SK-N-SH (cell line): ENCODE results near the gene OLFML3. TPM values are rescaled to one million over a fixed set of nuclear protein-coding genes. Genes with fewer than 3 reads are reported as not detected.

Experiments used
- CTCF ChIA-PET: fragments of 300-600, 350-600 bp; formaldehyde crosslinking; extraction: SDS; loops from one replicate; lab custom pipeline; 2021; lab: Yijun Ruan, JAX
- POLR2A ChIA-PET: fragments of 350-600 bp; sonication (Branson Sonifier 250); formaldehyde crosslinking; extraction: SDS; loops from one replicate; lab custom pipeline; 2020; ENCODE audit warnings: antibody characterized with exemption, inconsistent platforms; lab: Yijun Ruan, JAX
- DNase-seq: peaks from one replicate; pipeline ENCODE4 v3.0.0; 2012
- H2AFZ ChIP-seq: fragments of 200-600 bp; sonication (generic); 2 replicates; pipeline ENCODE4 v1.8.1; 2016; ENCODE audit warnings: antibody characterized with exemption, mild to moderate bottlenecking, low read depth
- H3F3A ChIP-seq: fragments of 200-600 bp; sonication (generic); replicated peaks from 2 replicates; pipeline ENCODE3; 2016; ENCODE audit warnings: antibody characterized with exemption, mild to moderate bottlenecking; ENCODE audit not compliant: insufficient read depth
- H3K27ac ChIP-seq, 2 experiments: fragments of 200-500 bp in 1 of 2; fragments of 200-600 bp in 1 of 2; sonication (Bioruptor generic) in 1 of 2; sonication (generic), shearing (Covaris generic) in 1 of 2; 2 replicates each; pipeline versions ENCODE4 v1.5.1 to v1.6.1; 2014 to 2016; ENCODE audit warnings: low read depth in 2 of 2, inconsistent platforms in 1 of 2, low read length in 1 of 2, mild to moderate bottlenecking in 1 of 2, mixed read lengths in 1 of 2
- H3K27me3 ChIP-seq: fragments of 200-600 bp; sonication (generic), shearing (Covaris generic); 2 replicates; pipeline ENCODE4 v1.6.1; 2016; ENCODE audit warnings: mixed run types; ENCODE audit not compliant: insufficient read depth
- H3K36me3 ChIP-seq, 2 experiments: fragments of 200-500 bp in 1 of 2; fragments of 200-600 bp in 1 of 2; sonication (Bioruptor generic) in 1 of 2; sonication (generic) in 1 of 2; replicated peaks in 1 of 2; 2 replicates each; pipeline versions ENCODE3 to v1.5.1; 2014 to 2016; ENCODE audit warnings: low read length in 1 of 2, mild to moderate bottlenecking in 1 of 2; ENCODE audit not compliant: insufficient read depth in 2 of 2, control insufficient read depth in 1 of 2
- H3K4me1 ChIP-seq, 2 experiments: fragments of 200-500 bp in 1 of 2; fragments of 200-600 bp in 1 of 2; sonication (Bioruptor generic) in 1 of 2; sonication (generic), shearing (Covaris generic) in 1 of 2; 2 replicates each; pipeline versions ENCODE4 v1.5.1 to v1.6.1; 2014 to 2016; ENCODE audit warnings: low read depth in 1 of 2, low read length in 1 of 2, mixed run types in 1 of 2; ENCODE audit not compliant: insufficient read depth in 2 of 2, control insufficient read depth in 1 of 2
- H3K4me2 ChIP-seq: fragments of 200-600 bp; sonication (generic), shearing (Covaris generic); 2 replicates; pipeline ENCODE4 v1.6.1; 2017; ENCODE audit warnings: mixed run types
- H3K4me3 ChIP-seq, 2 experiments: fragments of 200-500 bp in 1 of 2; fragments of 200-600 bp in 1 of 2; sonication (Bioruptor generic) in 1 of 2; sonication (generic), shearing (Covaris generic) in 1 of 2; 2 replicates each; pipeline versions ENCODE4 v1.5.1 to v1.8.1; 2014 to 2016; ENCODE audit warnings: low read depth in 2 of 2, inconsistent platforms in 1 of 2, low read length in 1 of 2, mild to moderate bottlenecking in 1 of 2, mixed read lengths in 1 of 2, moderate library complexity in 1 of 2
- H3K79me2 ChIP-seq: fragments of 200-600 bp; sonication (generic); 2 replicates; pipeline ENCODE4 v1.8.1; 2017; ENCODE audit warnings: mild to moderate bottlenecking; ENCODE audit not compliant: insufficient read depth
- H3K9ac ChIP-seq: fragments of 200-600 bp; sonication (generic); 2 replicates; pipeline ENCODE4 v1.6.1; 2017; ENCODE audit warnings: mixed run types
- H3K9me2 ChIP-seq: fragments of 200-600 bp; sonication (generic); 2 replicates; pipeline ENCODE4 v1.6.1; 2017; ENCODE audit warnings: mixed run types
- H3K9me3 ChIP-seq: fragments of 200-600 bp; sonication (generic); 2 replicates; pipeline ENCODE4 v1.6.1; 2017; ENCODE audit warnings: mixed run types, mild to moderate bottlenecking, moderate library complexity
- H4K20me1 ChIP-seq: fragments of 200-600 bp; sonication (generic); 2 replicates; pipeline ENCODE4 v1.6.1; 2017; ENCODE audit warnings: mild to moderate bottlenecking, mixed run types; ENCODE audit not compliant: insufficient read depth
- CHD2 ChIP-seq: fragments of 150-350 bp; IDR thresholded peaks from 2 replicates; pipeline ENCODE4 v1.6.1; 2018; ENCODE audit warnings: low read length; ENCODE audit not compliant: partially characterized antibody
- CTCF ChIP-seq: fragments of 200-600 bp; sonication (generic); IDR thresholded peaks from 2 replicates; pipeline ENCODE4 v1.6.1; 2017; ENCODE audit warnings: antibody characterized with exemption, mild to moderate bottlenecking, moderate library complexity
- EP300 ChIP-seq, 2 experiments: IDR thresholded peaks; 2 replicates each; pipeline versions ENCODE4 v1.4.0 to v1.6.1; 2012; ENCODE audit warnings: borderline replicate concordance in 1 of 2, low read depth in 1 of 2, low read length in 1 of 2
- FOSL2 ChIP-seq: IDR thresholded peaks from 2 replicates; pipeline ENCODE4 v1.4.0; 2012; ENCODE audit warnings: low read depth, mild to moderate bottlenecking, moderate library complexity, borderline replicate concordance
- GATA2 ChIP-seq: sonication (generic); formaldehyde crosslinking; IDR thresholded peaks from 2 replicates; pipeline ENCODE4 v1.5.0; 2020; ENCODE audit warnings: mild to moderate bottlenecking, missing genetic modification reagents
- MAX ChIP-seq: IDR thresholded peaks from 2 replicates; pipeline ENCODE4 v1.4.0; 2012; ENCODE audit warnings: low read depth
- MEF2A ChIP-seq: IDR thresholded peaks from 2 replicates; pipeline ENCODE4 v1.4.0; 2012; ENCODE audit warnings: low read depth, borderline replicate concordance
- MXI1 ChIP-seq: IDR thresholded peaks from 2 replicates; pipeline ENCODE4 v1.6.1; 2012; ENCODE audit warnings: mild to moderate bottlenecking, low read depth, low read length, improper control_type of control experiment
- NFIC ChIP-seq: IDR thresholded peaks from 2 replicates; pipeline ENCODE4 v1.4.0; 2012; ENCODE audit warnings: borderline replicate concordance
- NRF1 ChIP-seq: IDR thresholded peaks from 2 replicates; pipeline ENCODE4 v1.6.1; 2012; ENCODE audit warnings: low read depth, mild to moderate bottlenecking, low read length
- PBX3 ChIP-seq: IDR thresholded peaks from 2 replicates; pipeline ENCODE4; 2012
- POLR2AphosphoS5 ChIP-seq: IDR thresholded peaks from 2 replicates; pipeline ENCODE4 v1.6.1; 2012; ENCODE audit warnings: low read depth, low read length
- RCOR1 ChIP-seq: fragments of 150-350 bp; IDR thresholded peaks from 2 replicates; pipeline ENCODE4 v1.6.1; 2017; ENCODE audit warnings: antibody characterized with exemption, low read length
- REST ChIP-seq: IDR thresholded peaks from 2 replicates; pipeline ENCODE4 v1.6.1; 2012; ENCODE audit warnings: mild to moderate bottlenecking, low read depth, low read length, moderate library complexity
- RFX5 ChIP-seq: IDR thresholded peaks from 2 replicates; pipeline ENCODE4 v1.6.1; 2012; ENCODE audit warnings: mild to moderate bottlenecking, improper control_type of control experiment, low read length
- SIN3A ChIP-seq: IDR thresholded peaks from 2 replicates; pipeline ENCODE4 v1.6.1; 2012; ENCODE audit warnings: low read depth, mild to moderate bottlenecking, low read length, moderate library complexity, borderline replicate concordance
- SMC3 ChIP-seq: IDR thresholded peaks from 2 replicates; pipeline ENCODE4 v1.6.1; 2012; ENCODE audit warnings: low read depth, low read length, improper control_type of control experiment
- TCF12 ChIP-seq: IDR thresholded peaks from 2 replicates; pipeline ENCODE4 v1.4.0; 2012
- USF1 ChIP-seq: IDR thresholded peaks from 2 replicates; pipeline ENCODE4 v1.4.0; 2012; ENCODE audit warnings: low read depth, borderline replicate concordance
- YY1 ChIP-seq: IDR thresholded peaks from 2 replicates; pipeline ENCODE4 v1.4.0; 2012; ENCODE audit warnings: low read depth, mild to moderate bottlenecking
- ZBTB33 ChIP-seq: IDR thresholded peaks from 2 replicates; pipeline ENCODE4 v1.4.0; 2012; ENCODE audit warnings: low read depth, borderline replicate concordance
- WGBS: methylation state at CpG from one replicate; pipeline ENCODE4 v1.1.6; 2017; ENCODE audit warnings: low lambda C conversion rate; 5-methylcytosine and 5-hydroxymethylcytosine counted together
- polyA plus RNA-seq, 3 experiments: library from polyadenylated mRNA; depleted of rRNA; stranded (reverse); fragments of >200 nt; gene quantifications; 2 replicates each; pipeline ENCODE4 v1.2.3, GENCODE V29; 2012

OLFML3 gene
- 26.1 and 28.3 TPM in 2 replicates for polyA plus RNA-seq (2012; rRNA removed)
- polyA plus RNA-seq (2012; cell fraction: cytosol; rRNA removed), result 20.6 and 25.1 TPM in 2 replicates
- 13.4 and 19.7 TPM in 2 replicates for polyA plus RNA-seq (2012; cell fraction: nucleus; rRNA removed)

GRCh38 chr1:113978863-113979702 lies at the start of gene OLFML3:
Gene OLFML3, plus strand, starts transcription at chr1:113979474. Its CDS starts 43 bp downstream, at chr1:113979517.
- Histone ChIP-seq H3K9me2 (no peaks in the 10 kb centered on the region), H3K27ac (peak within 1 kb of the TSS; percentile 96), H2AFZ (peak within 1 kb of the TSS; percentile 75), H3K27me3 (no peaks in the 10 kb centered on the region), H3K9me3 (no peaks in the 10 kb centered on the region), H3K79me2 (no peaks in the 10 kb centered on the region), H3K4me2 (peak within 1 kb of the TSS; percentile 87), H3F3A (peaks cover 21% of the 10 kb centered on the region), H4K20me1 (no peaks in the 10 kb centered on the region), H3K9ac (peak within 1 kb of the TSS; percentile 62; the same call in 1 of the 2 replicates), H3K4me3 (peak within 1 kb of the TSS; percentile 37 to 58), H3K36me3 (peaks cover 11 to 12% of the 10 kb centered on the region in 2 experiments), H3K4me1 (peaks cover 37 to 57% of the 10 kb centered on the region in 2 experiments)
- WGBS, result 20% methylated on average over 9 of the region's 13 CpGs
- POLR2A ChIA-PET, result no interaction called here
- peak; percentile 83 for DNase-seq
- CTCF ChIA-PET, result interaction anchor here (0.5 to 7.9 kb wide), 53 partner anchors 9 to 1620 kb away, joined by 3 to 104 read pairs (median 4); partner anchors contain the start of genes AP4B1 and SYT6
- peak; percentile 94 for TF ChIP-seq PBX3
- TF ChIP-seq MAX, result no peak; the same call in 1 of the 2 replicates
- TF ChIP-seq RCOR1, result peak; percentile 81
- TF ChIP-seq REST, result 0 out of 2 replicates have a peak, but pooled peaks have one; percentile 28
- TF ChIP-seq POLR2AphosphoS5, result peak; percentile 92
- TF ChIP-seq GATA2 (CRISPR knock-in tag), result no peak
- TF ChIP-seq FOSL2, result peak; percentile 61; the same call in 1 of the 2 replicates
- TF ChIP-seq SMC3, result peak; percentile 67
- peak; percentile 85 for TF ChIP-seq CTCF
- no peak for TF ChIP-seq YY1
- peak; percentile 84 for TF ChIP-seq CHD2
- TF ChIP-seq TCF12, result peak; percentile 100
- no peak for TF ChIP-seq USF1
- peak; percentile 41; the same call in 1 of the 2 replicates for TF ChIP-seq MEF2A
- TF ChIP-seq ZBTB33, result 0 out of 2 replicates have a peak, but pooled peaks have one; percentile 35
- no peak for TF ChIP-seq NRF1
- peak; percentile 87 for TF ChIP-seq NFIC
- TF ChIP-seq RFX5, result no peak
- 0 out of 2 replicates have a peak, but pooled peaks have one; percentile 44 for TF ChIP-seq SIN3A
- 0 out of 2 replicates have a peak, but pooled peaks have one; percentile 17 for TF ChIP-seq MXI1
- peak; percentile 53 to 96 for TF ChIP-seq EP300 (IDR thresholded peaks at IDR 0.05; ENCODE audit: borderline replicate concordance in 1 of 2, low read depth in 1 of 2, low read length in 1 of 2)
